Right forelimb (tissue), 1 donor: ENCODE measurements around the gene DEFB112.

ENCODE experiments used
- DNase-seq: peaks from one replicate; pipeline ENCODE4 v3.0.0-alpha.2; 2018

DEFB112 gene

DNA sequence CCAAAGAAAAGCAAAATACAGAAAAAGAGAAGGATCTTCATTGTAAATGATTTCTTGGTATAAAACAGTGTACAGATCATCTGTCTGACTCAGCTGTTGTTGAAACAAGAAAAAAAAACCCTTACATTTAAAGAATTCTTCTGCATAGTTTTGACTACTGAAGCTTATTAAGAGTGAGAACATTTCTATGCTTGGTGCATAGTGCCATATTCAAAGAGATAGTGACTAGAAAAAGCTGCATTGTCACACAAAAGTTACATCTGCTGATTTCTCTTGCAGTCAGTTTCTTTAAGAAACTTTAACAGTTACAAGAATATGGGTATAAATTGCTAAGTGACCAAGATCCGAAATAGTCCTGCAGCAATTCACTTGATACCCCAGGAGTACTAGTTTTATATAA lies at the start of gene DEFB112:
DEFB112 (minus strand) TSS at position 101 of the 400 bp plus-strand sequence; CDS start at position 41, 60 bp downstream.
- DNase-seq, result no peak

GRCh38 chr6:50098641-50098993 lies 48.9 kb upstream of the DEFB112 start:
- DNase-seq, result no peak

GRCh38 chr6:50097966-50098640 lies 48.4 kb upstream of the DEFB112 start:
- no peak for DNase-seq

DNA sequence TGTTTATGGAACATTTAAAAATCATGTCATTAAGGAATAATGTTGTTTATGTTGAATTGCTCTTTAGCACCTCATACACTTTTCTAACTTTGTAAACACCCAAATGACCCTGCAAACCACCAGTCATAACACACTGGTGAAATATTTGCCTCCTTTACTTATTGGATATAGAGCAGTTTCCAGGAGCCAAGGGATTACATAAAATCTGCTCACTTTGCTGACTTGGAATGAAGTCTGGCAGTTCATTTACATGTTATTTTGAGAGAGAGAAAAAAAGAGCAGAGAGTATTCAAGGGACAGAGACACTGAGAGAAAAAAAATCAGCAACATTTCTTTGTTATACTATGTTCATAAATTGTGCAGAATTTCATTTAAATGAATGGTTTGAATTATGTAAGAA lies 46.6 kb upstream of the DEFB112 start:
- no peak for DNase-seq

GRCh38 chr6:50093938-50094272 lies 44.2 kb upstream of the DEFB112 start:
- no peak for DNase-seq

- DNase-seq, result no peak
These were observed 43.6 kb upstream of the DEFB112 start for GRCh38 chr6:50093116-50093937.

DNA sequence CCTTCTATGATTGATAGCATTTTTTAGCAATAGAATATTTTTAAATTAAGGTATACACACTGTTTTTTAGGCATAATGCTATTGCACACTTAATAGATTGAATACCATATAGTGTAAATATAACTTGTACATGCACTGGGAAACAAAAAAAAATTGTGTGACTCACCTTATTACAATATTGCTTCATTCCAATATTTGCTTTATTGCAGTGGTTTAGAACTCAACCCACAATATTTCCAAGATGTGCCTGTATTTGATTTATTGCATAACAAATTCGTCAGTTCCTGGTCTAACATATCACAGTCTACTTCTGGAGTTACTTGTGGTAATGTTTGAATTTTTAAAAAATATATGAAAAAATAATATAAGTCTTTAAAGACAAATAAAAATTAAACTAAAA lies 41.9 kb upstream of the DEFB112 start:
- no peak for DNase-seq

GRCh38 chr6:50089911-50090310 lies 40.2 kb upstream of the DEFB112 start:
- DNase-seq, result no peak

DNA sequence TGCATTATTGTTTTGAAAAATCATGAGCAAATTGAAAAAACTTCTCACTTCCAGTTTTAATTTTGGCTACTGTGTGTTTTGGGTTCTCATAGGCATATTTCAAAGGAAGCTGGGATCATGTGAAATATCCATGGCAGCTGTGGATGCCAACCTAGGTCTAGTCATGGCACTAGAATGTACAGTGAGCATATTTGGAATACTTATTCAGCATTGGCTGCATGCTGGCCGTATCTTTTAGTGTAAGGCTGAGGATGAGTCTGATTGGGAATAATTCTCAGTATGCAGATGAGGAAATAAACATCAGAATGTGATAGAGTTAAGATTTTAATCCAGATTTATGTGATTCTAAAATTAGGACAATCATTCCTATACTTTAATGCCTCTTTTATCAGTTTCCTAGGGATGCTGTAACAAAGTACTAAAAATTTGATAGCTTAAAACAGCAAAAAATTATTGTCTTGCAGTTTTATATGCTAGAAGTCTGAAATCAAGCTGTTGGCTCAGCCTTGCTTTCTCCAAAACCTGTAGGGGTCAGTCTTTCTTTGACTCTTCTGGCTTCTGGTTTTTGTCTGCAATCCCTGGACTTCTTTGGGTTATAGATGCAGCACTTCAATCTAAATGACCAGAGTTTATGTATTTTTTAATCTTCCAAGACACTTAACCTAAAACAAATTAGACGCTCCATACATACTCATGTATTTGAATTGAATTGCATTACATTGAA lies 37.7 kb upstream of the DEFB112 start:
- no peak for DNase-seq

DNA sequence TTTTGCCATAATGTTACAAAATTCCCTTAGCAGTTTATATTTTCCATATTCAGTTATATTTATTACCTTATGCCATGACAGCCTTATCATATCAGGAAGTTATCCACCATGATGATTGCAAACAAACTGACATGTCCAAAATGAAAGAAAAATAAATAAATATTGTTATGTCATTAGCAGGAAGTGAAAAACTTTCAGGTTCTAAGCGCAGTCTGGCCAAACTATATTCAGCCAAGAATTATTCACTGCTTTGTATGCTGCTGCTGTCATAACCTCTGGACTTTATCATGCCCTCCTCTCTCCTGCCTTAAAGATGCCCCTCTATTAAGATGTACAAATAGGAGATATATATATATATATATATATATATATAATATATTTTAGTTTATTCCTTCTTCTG lies 27.7 kb upstream of the DEFB112 start:
- no peak for DNase-seq

GRCh38 chr6:50076431-50076830 lies 26.7 kb upstream of the DEFB112 start:
- no peak for DNase-seq

GRCh38 chr6:50071921-50072320 lies 22.2 kb upstream of the DEFB112 start:
- DNase-seq, result no peak

GRCh38 chr6:50070101-50070500 lies 20.4 kb upstream of the DEFB112 start:
- no peak for DNase-seq

- no peak for DNase-seq
These were observed 12.3 kb upstream of the DEFB112 start for GRCh38 chr6:50062051-50062450.

- DNase-seq, result no peak
These were observed 6.5 kb upstream of the DEFB112 start for GRCh38 chr6:50056242-50056641.

- DNase-seq, result no peak
These were observed 2.7 kb downstream of the DEFB112 start for GRCh38 chr6:50047026-50047425.

DNA sequence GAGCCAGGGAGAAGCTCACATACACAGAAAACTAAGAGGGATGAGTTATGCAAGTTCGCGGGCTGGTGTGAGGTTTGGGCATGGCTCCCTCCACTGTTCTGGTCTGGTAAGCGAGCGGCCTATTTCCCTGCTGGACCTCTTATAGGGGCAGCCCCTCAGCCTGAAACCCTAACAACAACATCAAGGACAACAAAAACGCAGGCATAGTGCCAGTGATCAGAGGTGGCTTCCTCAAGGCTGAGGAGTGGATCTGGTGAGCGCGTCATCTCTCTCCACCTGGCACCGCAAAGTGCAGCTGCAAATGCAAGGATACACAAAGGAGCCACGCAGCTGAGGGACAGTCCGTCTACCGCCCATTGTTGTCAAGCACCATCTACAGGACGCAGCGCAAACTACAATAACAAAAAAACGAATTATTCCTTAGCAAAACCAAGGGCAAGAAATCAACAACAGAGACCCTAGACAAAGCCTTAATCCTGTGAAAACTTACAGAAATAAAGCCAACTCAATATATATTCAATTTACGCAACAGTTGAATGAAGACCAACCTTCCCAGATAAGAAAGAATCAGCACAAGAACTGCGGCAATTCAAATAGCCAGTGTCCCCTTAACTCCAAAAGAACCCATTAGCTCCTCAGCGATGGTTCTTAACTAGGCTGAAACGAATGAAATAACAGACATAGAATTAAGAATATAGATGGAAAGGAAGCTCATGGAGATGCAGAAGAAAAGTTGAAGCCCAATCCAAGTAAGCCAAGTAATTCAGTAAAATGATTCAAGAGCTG lies 18.8 kb downstream of the DEFB112 start:
- no peak for DNase-seq

- DNase-seq, result no peak
These were observed 19.4 kb downstream of the DEFB112 start for GRCh38 chr6:50030350-50030749.

DNA sequence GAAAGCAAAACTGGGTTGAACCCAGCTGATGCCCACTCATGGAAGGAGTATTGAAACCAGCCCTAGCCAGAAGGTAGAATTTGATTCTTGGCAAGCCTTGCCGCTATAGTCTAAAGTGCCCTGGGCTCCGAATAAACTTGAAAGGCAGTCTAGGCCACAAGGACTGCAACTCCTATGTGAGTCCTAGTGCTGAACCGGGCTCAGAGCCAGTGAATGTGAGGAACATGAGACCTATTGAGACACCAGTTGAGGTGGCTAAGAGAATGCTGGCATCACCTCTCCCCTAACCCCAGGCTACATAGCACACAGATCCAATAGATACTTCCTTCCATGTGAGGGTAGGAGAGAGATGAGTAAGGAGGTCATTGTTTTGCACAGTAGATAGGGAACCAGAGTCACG lies 24.5 kb downstream of the DEFB112 start:
- no peak for DNase-seq

DNA sequence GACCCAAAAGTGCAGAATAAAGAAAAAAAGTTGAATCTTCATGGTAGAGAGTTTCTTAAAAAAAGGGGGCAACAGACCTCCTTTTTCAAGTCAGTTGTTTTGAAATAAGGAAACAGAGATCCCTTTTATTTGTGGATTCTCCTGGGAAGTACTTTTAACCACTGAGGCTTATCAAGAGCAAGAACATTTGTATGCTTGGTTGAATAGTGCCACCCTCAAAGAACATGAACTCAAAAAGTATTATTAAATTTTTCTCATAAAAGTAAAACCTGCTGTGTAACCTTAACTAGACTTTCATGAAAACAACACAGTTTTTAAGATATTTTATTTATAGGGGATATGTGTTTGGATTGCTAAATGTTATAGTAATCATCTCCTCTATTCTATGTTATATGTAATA lies 27.8 kb downstream of the DEFB112 start, which contains the start of gene DEFB110:
DEFB110 (minus strand) TSS at position 101 of the 400 bp plus-strand sequence; CDS start at position 42, 59 bp downstream.
- DNase-seq, result no peak

GRCh38 chr6:50007819-50008218 lies 41.9 kb downstream of the DEFB112 start:
- DNase-seq, result no peak

GRCh38 chr6:50003139-50003538 lies 46.6 kb downstream of the DEFB112 start:
- no peak for DNase-seq

- no peak for DNase-seq
These were observed 54.5 kb downstream of the DEFB112 start for GRCh38 chr6:49995278-49995677.
